ENCODE results near the gene HCFC1. TPM values are rescaled to one million over a fixed set of nuclear protein-coding genes. Genes with fewer than 3 reads are reported as not detected.

Gene HCFC1
- polyA plus RNA-seq, 3 donors = 1.9 to 21.8 (median 3.8) TPM

DNA sequence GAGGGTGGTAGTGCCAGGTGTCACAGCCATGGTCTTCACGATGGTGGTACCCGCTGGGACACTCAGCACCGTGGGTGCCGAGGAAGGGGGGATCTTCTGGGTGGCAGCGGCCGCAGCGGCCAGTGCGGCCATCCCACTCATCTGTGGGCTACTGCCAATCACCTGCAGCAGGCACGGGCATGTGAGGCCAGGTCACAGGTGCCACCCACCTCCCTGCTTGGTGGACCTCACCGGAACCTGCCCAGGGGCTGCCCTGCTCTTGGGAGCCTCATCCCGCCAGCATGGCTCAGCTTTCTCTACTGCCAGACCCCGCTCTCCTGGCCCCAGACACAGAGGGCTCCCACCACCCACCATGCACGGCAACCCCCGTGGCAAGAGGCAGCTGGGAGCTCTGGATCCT, 13.0 kb downstream of the HCFC1 start:
- Histone ChIP-seq H3K9ac (ENCODE audit: insufficient read depth, low read length, poor library complexity, severe bottlenecking) (no peak overlapping the region), H3K79me2 (ENCODE audit: insufficient read depth, low read length) (peaks cover 24% of the 10 kb centered on the region), H3K4me3 (replicated peaks in 1 of 3; ENCODE audit: low read depth in 2 of 3, low read length in 3 of 3) (no peak overlapping the region), H2AFZ (ENCODE audit: insufficient read depth, low read depth, low read length, poor library complexity, severe bottlenecking) (no peak overlapping the region), H3K4me1 (ENCODE audit: control insufficient read depth in 1 of 2, insufficient read depth in 2 of 2, low read length in 2 of 2) (no peaks in the 10 kb centered on the region), H3K27ac (ENCODE audit: low read depth in 1 of 2, low read length in 2 of 2) (no peak overlapping the region), H3K27me3 (ENCODE audit: control insufficient read depth in 2 of 2, insufficient read depth in 2 of 2, low read length in 2 of 2) (no peaks in the 10 kb centered on the region), H3K36me3 (replicated peaks in 1 of 2; ENCODE audit: control insufficient read depth in 1 of 2, insufficient read depth in 2 of 2, low read length in 2 of 2) (peaks cover 89 to 100% of the 10 kb centered on the region in 2 donors), H3K9me3 (replicated peaks in 1 of 2; ENCODE audit: control insufficient read depth in 1 of 2, insufficient read depth in 1 of 2, low read length in 2 of 2) (no peaks in the 10 kb centered on the region), H3K4me2 (replicated peaks; ENCODE audit: extremely low read depth, low read length, poor library complexity, severe bottlenecking) (no peak overlapping the region), H4K20me1 (ENCODE audit: insufficient read depth, low read length) (peaks cover 98% of the 10 kb centered on the region)
- TF ChIP-seq CTCF (IDR thresholded peaks at IDR 0.05) = no peak
- H3K27ac Mint-ChIP-seq = no peak overlapping the region
- no peak overlapping the region for H3K4me3 Mint-ChIP-seq
- no peak for DNase-seq
- H3K27me3 Mint-ChIP-seq (ENCODE audit: low read depth in 3 of 3) = peaks cover 0 to 24% (median 0%) of the 10 kb centered on the region in 3 donors
- peaks cover 0 to 13% (median 0%) of the 10 kb centered on the region in 7 donors for H3K9me3 Mint-ChIP-seq
- peaks cover 67 to 97% of the 10 kb centered on the region in 2 donors for H3K36me3 Mint-ChIP-seq
- intact Hi-C loops (cut with micrococcal nuclease) = loop anchor here in 1 of 2 donors (10.0 kb wide), 1 partner anchor 194 kb away; the partner anchor contains the start of gene PLXNB3
- 100% methylated on average over 5 of the region's 14 CpGs for WGBS (ENCODE audit: insufficient coverage)
- H3K4me1 Mint-ChIP-seq = no peaks in the 10 kb centered on the region

- H4K20me1 ChIP-seq (ENCODE audit: insufficient read depth, low read length) = peaks cover 98% of the 10 kb centered on the region
- H3K4me3 ChIP-seq (replicated peaks in 1 of 3; ENCODE audit: low read depth in 2 of 3, low read length in 3 of 3) = no peak overlapping the region
- H3K79me2 ChIP-seq (ENCODE audit: insufficient read depth, low read length) = peaks cover 19% of the 10 kb centered on the region
- no peaks in the 10 kb centered on the region for H3K4me1 ChIP-seq (ENCODE audit: control insufficient read depth in 1 of 2, insufficient read depth in 2 of 2, low read length in 2 of 2)
- H3K4me2 ChIP-seq (replicated peaks; ENCODE audit: extremely low read depth, low read length, poor library complexity, severe bottlenecking) = no peak overlapping the region
- DNase-seq = no peak
- H3K36me3 ChIP-seq (replicated peaks in 1 of 2; ENCODE audit: control insufficient read depth in 1 of 2, insufficient read depth in 2 of 2, low read length in 2 of 2) = peaks cover 85 to 99% of the 10 kb centered on the region in 2 donors
- H2AFZ ChIP-seq (ENCODE audit: insufficient read depth, low read depth, low read length, poor library complexity, severe bottlenecking) = no peak overlapping the region
- Mint-ChIP-seq H3K9me3 (peaks cover 0 to 13% (median 0%) of the 10 kb centered on the region in 7 donors), H3K27ac (peak overlapping the region in 3 of 7 donors; percentile 15 to 35 (median 30)), H3K27me3 (ENCODE audit: low read depth in 3 of 3) (peaks cover 0 to 19% (median 0%) of the 10 kb centered on the region in 3 donors), H3K36me3 (peaks cover 63 to 94% of the 10 kb centered on the region in 2 donors), H3K4me3 (no peak overlapping the region), H3K4me1 (no peaks in the 10 kb centered on the region)
- no peak overlapping the region for H3K9ac ChIP-seq (ENCODE audit: insufficient read depth, low read length, poor library complexity, severe bottlenecking)
- H3K27ac ChIP-seq (ENCODE audit: low read depth in 1 of 2, low read length in 2 of 2) = no peak overlapping the region
- 40% methylated on average over 8 of the region's 17 CpGs for WGBS (ENCODE audit: insufficient coverage)
- H3K27me3 ChIP-seq (ENCODE audit: control insufficient read depth in 2 of 2, insufficient read depth in 2 of 2, low read length in 2 of 2) = no peaks in the 10 kb centered on the region
- no peak for TF ChIP-seq CTCF (IDR thresholded peaks at IDR 0.05)
- H3K9me3 ChIP-seq (replicated peaks in 1 of 2; ENCODE audit: control insufficient read depth in 1 of 2, insufficient read depth in 1 of 2, low read length in 2 of 2) = no peaks in the 10 kb centered on the region
- intact Hi-C loops (cut with micrococcal nuclease) = loop anchor here in 1 of 2 donors (10.0 kb wide), 1 partner anchor 192 kb away; the partner anchor contains the start of gene PLXNB3
Observed at GRCh38 chrX:153957224-153957623, 14.4 kb downstream of the HCFC1 start.

Data from CD14-positive monocyte (primary cell).